ENCODE results near the gene TMEM209.

TMEM209 gene

DNA sequence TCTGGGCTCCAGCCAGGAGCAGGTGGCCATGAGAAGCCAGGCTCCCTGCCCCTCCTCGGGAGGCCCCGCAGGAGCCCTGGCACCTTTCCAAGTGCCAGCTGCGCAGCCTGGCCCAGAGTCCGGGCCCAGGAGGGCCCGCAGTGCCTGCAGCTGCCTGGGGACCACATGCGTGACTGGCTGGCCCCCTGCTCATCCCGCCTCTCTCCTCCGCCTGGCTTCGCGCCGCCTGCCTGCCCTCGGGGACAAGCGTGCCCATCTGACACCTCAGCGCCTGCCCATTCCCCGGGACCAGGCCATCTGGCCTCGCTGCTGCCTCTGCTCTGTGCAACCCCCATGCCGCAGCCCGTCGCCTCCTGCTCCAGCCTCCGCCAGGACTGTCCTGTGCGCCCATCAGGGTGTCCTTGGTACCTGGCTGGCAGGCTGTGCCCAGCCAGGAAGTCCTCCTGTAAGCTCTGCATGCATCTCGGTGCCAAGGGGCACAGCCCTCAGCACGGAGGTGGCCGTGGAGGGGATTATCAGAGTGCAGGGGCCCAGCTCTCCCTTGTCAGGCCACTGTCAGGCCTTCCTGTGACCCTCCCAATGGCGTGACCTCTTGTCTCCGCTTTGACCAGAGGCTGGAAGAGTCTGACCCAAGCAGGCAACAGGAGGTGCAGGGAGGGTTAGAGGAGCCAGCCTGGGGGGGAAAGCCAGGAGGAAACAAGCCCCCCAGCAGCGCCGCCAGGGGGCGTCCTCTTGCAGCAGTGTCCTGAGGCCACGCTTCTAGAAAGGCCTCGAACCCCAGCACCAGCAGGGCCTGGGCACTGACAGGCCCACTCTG is 50.5 kb downstream of the TMEM209 start:
- Histone ChIP-seq H3K27ac (replicated peaks) (no peak overlapping the region), H3K27me3 (ENCODE audit: insufficient read depth, poor library complexity, severe bottlenecking) (no peaks in the 10 kb centered on the region), H3K4me3 (replicated peaks; ENCODE audit: insufficient read depth, low read length) (no peak overlapping the region)
- no peak for TF ChIP-seq CTCF (IDR thresholded peaks at IDR 0.05; ENCODE audit: insufficient read depth, low read length)
- TF ChIP-seq SPI1 (IDR thresholded peaks at IDR 0.05; ENCODE audit: borderline replicate concordance, low read depth), result no peak
- TF ChIP-seq GABPA (IDR thresholded peaks at IDR 0.05; ENCODE audit: low read depth), result no peak
- no peak for TF ChIP-seq POLR2AphosphoS5 (IDR thresholded peaks at IDR 0.05; ENCODE audit: low read depth)
- TF ChIP-seq REST (IDR thresholded peaks at IDR 0.05; ENCODE audit: insufficient replicate concordance, low read depth), result no peak
- no peak for DNase-seq (ENCODE audit: low read depth in 1 of 2, low spot score in 1 of 2)

GRCh38 chr7:130154131-130154500 is 51.1 kb downstream of the TMEM209 start:
- no peak for DNase-seq (ENCODE audit: low read depth in 1 of 2, low spot score in 1 of 2)
- Histone ChIP-seq H3K27ac (replicated peaks) (no peak overlapping the region), H3K4me3 (replicated peaks; ENCODE audit: insufficient read depth, low read length) (no peak overlapping the region), H3K27me3 (ENCODE audit: insufficient read depth, poor library complexity, severe bottlenecking) (no peaks in the 10 kb centered on the region)
- no peak for TF ChIP-seq POLR2AphosphoS5 (IDR thresholded peaks at IDR 0.05; ENCODE audit: low read depth)
- TF ChIP-seq REST (IDR thresholded peaks at IDR 0.05; ENCODE audit: insufficient replicate concordance, low read depth), result no peak
- no peak for TF ChIP-seq SPI1 (IDR thresholded peaks at IDR 0.05; ENCODE audit: borderline replicate concordance, low read depth)
- no peak for TF ChIP-seq CTCF (IDR thresholded peaks at IDR 0.05; ENCODE audit: insufficient read depth, low read length)
- TF ChIP-seq GABPA (IDR thresholded peaks at IDR 0.05; ENCODE audit: low read depth), result no peak

DNA sequence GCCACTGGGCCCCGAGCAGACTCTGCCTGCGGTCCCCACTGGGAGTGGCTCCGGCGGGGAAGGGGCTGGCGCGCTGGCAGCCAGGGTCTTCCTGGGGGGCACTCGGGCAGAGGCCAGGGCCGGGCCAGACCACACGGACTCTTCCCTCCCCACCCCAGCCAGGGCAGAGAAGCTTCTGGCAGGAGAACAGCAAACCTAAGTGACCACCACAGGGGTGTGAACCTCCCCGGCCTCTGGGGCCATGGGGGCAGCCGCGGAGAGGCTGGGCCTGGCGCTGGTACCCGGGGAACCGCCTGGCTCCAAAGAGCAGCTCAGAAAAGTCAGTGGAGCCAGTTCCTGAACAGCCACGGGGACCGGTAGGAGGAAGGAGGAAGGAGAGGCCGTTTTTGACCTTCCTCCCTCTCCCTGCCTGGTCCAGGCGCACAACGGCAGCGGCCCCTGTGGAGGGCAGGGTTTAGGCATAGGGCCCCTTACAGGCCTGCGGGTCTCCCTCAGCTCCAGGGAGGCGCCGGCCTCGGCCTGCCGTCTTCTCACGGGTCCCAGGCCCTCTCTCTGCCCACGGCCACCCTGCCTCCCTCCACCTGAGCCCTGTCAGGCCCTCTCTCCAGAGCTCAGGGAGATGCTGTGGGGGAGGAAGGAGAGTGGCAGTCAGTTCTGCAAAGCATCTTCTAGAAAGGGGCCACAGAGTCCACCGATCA is 51.8 kb downstream of the TMEM209 start:
- DNase-seq (ENCODE audit: low read depth in 1 of 2, low spot score in 1 of 2), result no peak

More for the DNA sequence above, 51.8 kb downstream of the TMEM209 start:
- TF ChIP-seq GABPA (IDR thresholded peaks at IDR 0.05; ENCODE audit: low read depth) (no peak), REST (IDR thresholded peaks at IDR 0.05; ENCODE audit: insufficient replicate concordance, low read depth) (no peak), SPI1 (IDR thresholded peaks at IDR 0.05; ENCODE audit: borderline replicate concordance, low read depth) (no peak), CTCF (IDR thresholded peaks at IDR 0.05; ENCODE audit: insufficient read depth, low read length) (no peak), POLR2AphosphoS5 (IDR thresholded peaks at IDR 0.05; ENCODE audit: low read depth) (no peak)
- H3K27me3 ChIP-seq (ENCODE audit: insufficient read depth, poor library complexity, severe bottlenecking), result no peaks in the 10 kb centered on the region
- no peak overlapping the region for H3K27ac ChIP-seq (replicated peaks)
- H3K4me3 ChIP-seq (replicated peaks; ENCODE audit: insufficient read depth, low read length), result no peak overlapping the region

All from HL-60 (cell line).